GM21423 (cell line): Measurements from ENCODE around the gene HES4.
A peak's percentile ranks its signal among the peaks of the same experiment; 100 is the strongest.
"Not testable (repeated sequence)": the region's sequence is repeated elsewhere in the genome, so short reads cannot be mapped to it uniquely, and the experiment has no call there.

ENCODE experiments used
- ATAC-seq: cut with Tn5 transposase; IDR thresholded peaks from one replicate; pipeline ENCODE4 v1.9.1; 2021; ENCODE audit warnings: mild to moderate bottlenecking, moderate library complexity; ENCODE audit not compliant: unreplicated experiment

Gene HES4

GRCh38 chr1:1000357-1001056, 610 bp upstream of the HES4 start:
- peak; percentile 17 for ATAC-seq

- no peak for ATAC-seq
These were observed 737 bp downstream of the HES4 start for GRCh38 chr1:998995-999724.

GRCh38 chr1:998745-998994, 1.2 kb downstream of the HES4 start:
- ATAC-seq = no peak

- ATAC-seq = no peak
These were observed 1.7 kb downstream of the HES4 start for GRCh38 chr1:997993-998744.

- ATAC-seq = no peak
These were observed 2.2 kb downstream of the HES4 start for GRCh38 chr1:997713-997992.

- no peak for ATAC-seq
These were observed 2.8 kb downstream of the HES4 start for GRCh38 chr1:996851-997712.

- no peak for ATAC-seq
These were observed 3.9 kb downstream of the HES4 start for GRCh38 chr1:995665-996633.

- not testable (repeated sequence) for ATAC-seq
These were observed 5.4 kb downstream of the HES4 start for GRCh38 chr1:994546-994945.

- ATAC-seq = no peak
These were observed 6.4 kb downstream of the HES4 start for GRCh38 chr1:993379-993995.

- no peak for ATAC-seq
These were observed 7.5 kb downstream of the HES4 start for GRCh38 chr1:992362-992761.

- ATAC-seq = no peak
These were observed 8.0 kb downstream of the HES4 start for GRCh38 chr1:991895-992294.

- ATAC-seq = not testable (repeated sequence)
These were observed 8.6 kb downstream of the HES4 start for GRCh38 chr1:991275-991674.

- ATAC-seq = not testable (repeated sequence)
These were observed 11.8 kb downstream of the HES4 start for GRCh38 chr1:988061-988460.

- no peak for ATAC-seq
These were observed 14.8 kb downstream of the HES4 start for GRCh38 chr1:985126-985525.

- no peak for ATAC-seq
These were observed 15.5 kb downstream of the HES4 start for GRCh38 chr1:984476-984814.

GRCh38 chr1:983798-984475, 16.0 kb downstream of the HES4 start:
- ATAC-seq = no peak

GRCh38 chr1:982765-983436, 17.0 kb downstream of the HES4 start:
- no peak for ATAC-seq

GRCh38 chr1:981955-982558, 17.8 kb downstream of the HES4 start, which contains the start of gene PERM1:
Gene PERM1, minus strand, starts transcription at chr1:982093. Its CDS starts 1,064 bp downstream, at chr1:981029.
- ATAC-seq = no peak
